Mucosa of rectum (tissue), 2 donors: Measurements from ENCODE around the gene COX6B1.

Experiments used
- H3K27ac ChIP-seq, 2 donors: one replicate each; pipeline ENCODE4 v1.7.0; 2013; ENCODE audit warnings: inconsistent platforms in 2 of 2, low read depth in 2 of 2, low read length in 2 of 2
- H3K27me3 ChIP-seq, 2 donors: one replicate each; pipeline ENCODE4 v1.7.0; 2013; ENCODE audit warnings: low read length in 2 of 2; ENCODE audit not compliant: control insufficient read depth in 2 of 2, insufficient read depth in 2 of 2
- H3K36me3 ChIP-seq, 2 donors: one replicate each; pipeline ENCODE4 v1.7.0; 2013; ENCODE audit warnings: low read length in 2 of 2; ENCODE audit not compliant: control insufficient read depth in 2 of 2, insufficient read depth in 2 of 2
- H3K4me1 ChIP-seq, 2 donors: one replicate each; pipeline ENCODE4 v1.7.0; 2013; ENCODE audit warnings: low read length in 2 of 2, mild to moderate bottlenecking in 1 of 2; ENCODE audit not compliant: control insufficient read depth in 2 of 2, insufficient read depth in 2 of 2
- H3K4me3 ChIP-seq, 2 donors: one replicate each; pipeline ENCODE4 v1.7.0; 2013; ENCODE audit warnings: low read length in 2 of 2
- H3K9ac ChIP-seq, 2 donors: one replicate each; pipeline ENCODE4 v1.7.0; 2013; ENCODE audit warnings: low read length in 2 of 2, low read depth in 1 of 2, mild to moderate bottlenecking in 1 of 2
- H3K9me3 ChIP-seq, 2 donors: one replicate each; pipeline ENCODE4 v1.7.0; 2013; ENCODE audit warnings: low read length in 2 of 2; ENCODE audit not compliant: control insufficient read depth in 2 of 2
- donor health status: healthy.
- donor health status: Normal muscosa, but diverticular disease.

COX6B1 gene

DNA sequence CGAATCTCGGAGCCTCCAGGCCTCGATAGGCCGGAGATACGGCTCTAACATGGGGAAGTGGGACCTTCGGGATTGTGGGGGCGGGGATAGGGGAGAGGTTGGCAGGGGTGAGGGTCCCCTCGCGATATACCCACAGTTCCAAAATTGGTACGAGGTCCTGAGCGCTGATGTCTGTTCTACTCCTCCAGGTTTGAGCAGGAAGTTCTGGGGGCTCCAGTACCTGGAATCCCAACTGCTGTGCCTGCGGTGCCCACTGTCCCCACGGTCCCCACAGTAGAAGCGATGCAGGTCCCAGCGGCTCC lies 18.8 kb upstream of the COX6B1 start:
- no peaks in the 10 kb centered on the region for H3K9me3 ChIP-seq
- H3K27me3 ChIP-seq = no peaks in the 10 kb centered on the region
- H3K4me3 ChIP-seq = peak overlapping the region; percentile 87 to 95
- H3K27ac ChIP-seq = peak overlapping the region; percentile 93 to 94
- peaks cover 10 to 11% of the 10 kb centered on the region in 2 donors for H3K4me1 ChIP-seq
- peaks cover 31 to 33% of the 10 kb centered on the region in 2 donors for H3K36me3 ChIP-seq
- peak overlapping the region; percentile 91 to 95 for H3K9ac ChIP-seq

DNA sequence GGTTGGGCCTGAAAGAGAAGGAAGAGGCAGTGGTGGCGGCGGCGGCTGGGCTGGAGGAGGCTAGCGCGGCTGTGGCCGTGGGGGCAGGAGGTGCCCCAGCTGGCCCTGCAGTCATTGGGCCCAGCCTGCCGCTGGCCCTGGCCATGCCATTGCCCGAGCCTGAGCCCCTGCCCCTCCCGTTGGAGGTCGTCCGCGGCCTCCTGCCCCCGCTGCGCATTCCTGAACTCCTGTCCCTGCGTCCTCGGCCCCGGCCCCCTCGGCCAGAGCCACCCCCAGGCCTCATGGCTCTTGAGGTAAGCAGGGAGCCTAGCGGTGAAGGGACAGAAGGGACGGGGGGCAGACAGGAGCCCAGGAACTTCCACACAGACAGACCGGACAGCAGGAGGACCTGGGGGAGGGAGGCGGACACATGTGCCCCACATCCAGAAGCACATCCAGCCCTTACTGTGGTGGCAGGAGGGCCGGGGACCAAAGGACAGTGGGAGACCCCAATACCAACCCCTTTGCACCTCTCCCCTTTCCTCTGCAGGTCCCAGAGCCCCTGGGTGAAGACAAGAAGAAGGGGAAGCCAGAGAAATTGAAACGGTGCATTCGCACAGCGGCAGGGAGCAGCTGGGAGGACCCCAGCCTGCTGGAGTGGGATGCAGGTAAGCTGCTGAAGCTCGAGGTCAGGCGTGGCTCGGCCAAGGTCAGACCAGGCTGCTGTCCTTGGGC lies 14.2 kb upstream of the COX6B1 start:
- Histone ChIP-seq H3K36me3 (peaks cover 56 to 59% of the 10 kb centered on the region in 2 donors), H3K9me3 (no peaks in the 10 kb centered on the region), H3K4me1 (peaks cover 4 to 7% of the 10 kb centered on the region in 2 donors), H3K4me3 (no peak overlapping the region), H3K27me3 (no peaks in the 10 kb centered on the region), H3K27ac (no peak overlapping the region), H3K9ac (no peak overlapping the region)

DNA sequence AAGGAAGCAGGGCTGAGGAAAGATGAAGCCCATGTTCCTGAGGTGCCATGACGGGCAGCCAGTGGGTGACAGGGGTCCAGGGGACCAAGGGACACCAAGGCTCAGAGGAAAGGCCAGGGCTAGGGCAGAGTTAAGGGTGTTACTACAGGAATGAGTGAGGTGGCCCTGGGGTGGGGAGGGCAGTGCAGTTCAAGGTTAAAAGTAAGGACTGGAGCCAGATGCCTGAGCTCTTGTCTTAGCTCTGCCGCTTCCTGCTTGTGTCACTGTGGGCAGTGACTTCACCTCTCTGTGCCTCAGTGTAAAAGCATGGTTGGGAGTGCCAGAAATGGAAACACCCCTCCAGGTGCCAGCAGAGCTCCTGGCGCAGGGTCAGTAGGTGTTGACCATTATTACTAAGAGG lies 11.5 kb upstream of the COX6B1 start:
- Histone ChIP-seq H3K4me3 (no peak overlapping the region), H3K9ac (no peak overlapping the region), H3K36me3 (peaks cover 46 to 50% of the 10 kb centered on the region in 2 donors), H3K9me3 (no peaks in the 10 kb centered on the region), H3K4me1 (peaks cover 0 to 1% of the 10 kb centered on the region in 2 donors), H3K27me3 (no peaks in the 10 kb centered on the region), H3K27ac (no peak overlapping the region)

DNA sequence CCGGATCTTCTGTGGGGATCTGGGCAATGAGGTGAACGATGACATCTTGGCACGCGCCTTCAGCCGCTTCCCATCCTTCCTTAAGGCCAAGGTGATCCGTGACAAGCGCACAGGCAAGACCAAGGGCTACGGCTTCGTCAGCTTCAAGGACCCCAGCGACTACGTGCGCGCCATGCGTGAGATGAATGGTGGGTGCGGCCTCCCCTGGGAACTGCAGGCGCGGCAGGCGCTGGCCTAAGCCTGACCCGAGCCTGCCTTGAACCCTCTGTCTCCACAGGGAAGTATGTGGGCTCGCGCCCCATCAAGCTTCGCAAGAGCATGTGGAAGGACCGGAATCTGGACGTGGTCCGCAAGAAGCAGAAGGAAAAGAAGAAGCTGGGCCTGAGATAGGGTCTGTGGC lies 11.0 kb upstream of the COX6B1 start:
- Histone ChIP-seq H3K9me3 (no peaks in the 10 kb centered on the region), H3K36me3 (peaks cover 41 to 44% of the 10 kb centered on the region in 2 donors), H3K27me3 (no peaks in the 10 kb centered on the region), H3K9ac (no peak overlapping the region), H3K4me1 (peaks cover 0 to 5% of the 10 kb centered on the region in 2 donors), H3K4me3 (no peak overlapping the region), H3K27ac (no peak overlapping the region)

DNA sequence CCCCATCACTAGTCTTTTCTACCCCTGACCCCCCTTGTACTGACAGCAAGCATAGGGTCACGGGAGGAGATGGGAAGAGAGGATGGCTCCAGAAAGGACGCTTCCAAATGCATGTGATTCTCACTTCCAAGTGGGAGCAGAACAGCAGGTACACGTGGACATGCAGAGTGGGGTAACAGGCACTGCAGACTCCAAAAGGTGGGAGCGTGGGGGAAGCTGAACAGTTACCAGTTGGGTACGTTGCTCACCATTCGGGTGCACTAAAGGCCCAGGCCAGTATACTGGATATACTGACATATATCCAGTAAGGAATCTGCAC lies 8.8 kb upstream of the COX6B1 start:
- Histone ChIP-seq H3K4me3 (no peak overlapping the region), H3K4me1 (peaks cover 0 to 5% of the 10 kb centered on the region in 2 donors), H3K9ac (no peak overlapping the region), H3K27ac (no peak overlapping the region), H3K36me3 (peaks cover 24 to 28% of the 10 kb centered on the region in 2 donors), H3K9me3 (no peaks in the 10 kb centered on the region), H3K27me3 (no peaks in the 10 kb centered on the region)

DNA sequence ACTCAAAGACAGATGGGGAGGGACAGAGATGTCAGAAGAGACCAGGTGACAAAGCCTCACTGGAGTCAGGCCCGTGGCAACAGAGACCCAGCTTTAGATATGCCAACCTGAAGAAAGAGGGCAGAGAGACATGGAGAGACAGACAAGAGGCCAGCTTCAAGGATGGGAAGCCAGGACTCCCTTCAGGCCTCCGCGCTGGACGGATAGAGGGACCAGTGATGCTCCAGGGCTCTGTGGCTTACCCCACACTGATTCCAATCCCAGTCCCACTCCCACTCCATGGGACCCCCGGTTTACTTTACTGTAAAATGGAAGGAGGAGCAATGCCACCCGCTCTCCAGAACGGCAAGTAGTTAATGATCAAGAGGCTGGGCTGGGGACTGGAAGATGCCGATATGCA lies 8.3 kb upstream of the COX6B1 start:
- peaks cover 3 to 9% of the 10 kb centered on the region in 2 donors for H3K4me1 ChIP-seq
- peaks cover 22 to 25% of the 10 kb centered on the region in 2 donors for H3K36me3 ChIP-seq
- H3K27ac ChIP-seq = no peak overlapping the region
- H3K9ac ChIP-seq = no peak overlapping the region
- H3K9me3 ChIP-seq = no peaks in the 10 kb centered on the region
- H3K27me3 ChIP-seq = no peaks in the 10 kb centered on the region
- no peak overlapping the region for H3K4me3 ChIP-seq

DNA sequence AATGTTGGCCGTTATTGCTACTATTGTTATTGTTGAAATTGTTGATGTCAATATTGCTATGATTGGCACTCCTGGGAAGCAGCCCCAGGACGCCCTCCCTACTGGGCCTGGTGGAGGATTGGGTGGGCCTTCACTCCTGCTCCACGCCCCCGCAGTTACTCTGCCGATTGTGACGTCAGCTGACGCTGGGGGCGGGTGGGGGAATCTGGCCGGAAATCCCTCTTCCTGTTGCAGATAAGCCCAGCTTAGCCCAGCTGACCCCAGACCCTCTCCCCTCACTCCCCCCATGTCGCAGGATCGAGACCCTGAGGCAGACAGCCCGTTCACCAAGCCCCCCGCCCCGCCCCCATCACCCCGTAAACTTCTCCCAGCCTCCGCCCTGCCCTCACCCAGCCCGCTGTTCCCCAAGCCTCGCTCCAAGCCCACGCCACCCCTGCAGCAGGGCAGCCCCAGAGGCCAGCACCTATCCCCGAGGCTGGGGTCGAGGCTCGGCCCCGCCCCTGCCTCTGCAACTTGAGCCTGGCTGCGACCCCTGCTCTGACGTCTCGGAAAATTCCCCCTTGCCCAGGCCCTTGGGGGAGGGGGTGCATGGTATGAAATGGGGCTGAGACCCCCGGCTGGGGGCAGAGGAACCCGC lies 6.5 kb upstream of the COX6B1 start, which contains the start of gene ETV2:
TSS of gene ETV2 (plus strand) at position 231 of the 637 bp plus-strand sequence. CDS start 716 bp downstream, outside the sequence.
- H3K27ac ChIP-seq = no peak within 1 kb of the TSS
- H3K9me3 ChIP-seq = no peaks in the 10 kb centered on the region
- H3K36me3 ChIP-seq = peaks cover 15 to 16% of the 10 kb centered on the region in 2 donors
- no peak within 1 kb of the TSS for H3K4me3 ChIP-seq
- H3K9ac ChIP-seq = peak within 1 kb of the TSS in 1 of 2 donors; percentile 8
- peaks cover 3 to 9% of the 10 kb centered on the region in 2 donors for H3K4me1 ChIP-seq
- H3K27me3 ChIP-seq = no peaks in the 10 kb centered on the region

DNA sequence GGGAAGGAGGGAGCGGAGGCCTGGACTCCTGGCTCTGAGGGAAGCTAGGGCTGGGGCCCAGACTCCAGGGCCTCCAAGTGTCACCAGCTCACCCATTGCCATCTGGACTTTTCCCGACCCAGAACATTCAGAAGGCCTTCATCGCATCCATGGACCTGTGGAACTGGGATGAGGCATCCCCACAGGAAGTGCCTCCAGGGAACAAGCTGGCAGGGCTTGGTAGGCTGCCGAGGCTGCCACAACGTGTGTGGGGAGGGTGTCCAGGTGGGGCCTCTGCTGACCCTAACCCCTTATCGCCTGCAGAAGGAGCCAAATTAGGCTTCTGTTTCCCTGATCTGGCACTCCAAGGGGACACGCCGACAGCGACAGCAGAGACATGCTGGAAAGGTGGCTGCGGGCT lies 5.8 kb upstream of the COX6B1 start:
- no peaks in the 10 kb centered on the region for H3K9me3 ChIP-seq
- peaks cover 8 to 9% of the 10 kb centered on the region in 2 donors for H3K36me3 ChIP-seq
- H3K4me3 ChIP-seq = no peak overlapping the region
- peaks cover 3 to 9% of the 10 kb centered on the region in 2 donors for H3K4me1 ChIP-seq
- no peak overlapping the region for H3K27ac ChIP-seq
- no peaks in the 10 kb centered on the region for H3K27me3 ChIP-seq
- H3K9ac ChIP-seq = no peak overlapping the region

DNA sequence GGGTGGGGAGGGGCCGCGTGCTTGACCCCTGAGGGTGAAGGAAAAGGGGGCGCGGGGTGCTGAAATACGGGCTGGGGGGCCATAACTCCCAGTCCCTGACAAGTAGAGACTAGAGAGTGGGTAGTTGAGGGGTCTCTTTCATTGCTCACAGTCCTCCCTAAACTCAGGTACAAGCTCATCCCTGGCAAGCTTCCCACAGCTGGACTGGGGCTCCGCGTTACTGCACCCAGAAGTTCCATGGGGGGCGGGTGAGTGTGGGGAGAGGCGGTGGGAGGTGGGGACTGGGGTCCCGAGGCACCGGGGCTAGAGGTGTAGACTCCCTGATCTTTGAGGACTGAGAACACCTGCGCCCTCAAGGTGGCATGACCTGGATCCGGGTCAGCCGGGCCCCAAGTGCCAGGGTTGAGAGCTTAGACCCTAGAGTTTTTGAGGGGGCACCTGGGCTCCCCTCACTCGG lies 5.3 kb upstream of the COX6B1 start:
- peaks cover 3 to 9% of the 10 kb centered on the region in 2 donors for H3K4me1 ChIP-seq
- H3K36me3 ChIP-seq = peaks cover 3 to 4% of the 10 kb centered on the region in 2 donors
- H3K9me3 ChIP-seq = no peaks in the 10 kb centered on the region
- no peaks in the 10 kb centered on the region for H3K27me3 ChIP-seq
- H3K9ac ChIP-seq = peak overlapping the region; percentile 74 to 84
- peak overlapping the region; percentile 95 to 96 for H3K27ac ChIP-seq
- H3K4me3 ChIP-seq = peak overlapping the region; percentile 72 to 73
